IMR-90 (cell line): ENCODE data around the gene MLLT10.

Experiments used
- FOS ChIP-seq: fragments of 150-350 bp; IDR thresholded peaks from 2 replicates; pipeline ENCODE4 v1.6.1; 2016; ENCODE audit warnings: low read depth, low read length
- MAFK ChIP-seq: IDR thresholded peaks from 2 replicates; pipeline ENCODE4 v1.6.1; 2012; ENCODE audit warnings: low read depth, low read length, improper control_type of control experiment
- POLR2A ChIP-seq: IDR thresholded peaks from 2 replicates; pipeline ENCODE4 v1.6.1; 2012; ENCODE audit warnings: mild to moderate bottlenecking, low read depth, low read length
- RAD21 ChIP-seq: IDR thresholded peaks from 2 replicates; pipeline ENCODE4 v1.6.1; 2012; ENCODE audit warnings: low read length, improper control_type of control experiment
- TF ChIP-seq, protein P1 (sequence below): conservative IDR thresholded peaks from 2 replicates; pipeline ENCODE4 v1.5.1; 2012; ENCODE audit warnings: mild to moderate bottlenecking, low read depth, low read length, improper control_type of control experiment
- TF ChIP-seq, protein P2 (sequence below): fragments of 150-350 bp; IDR thresholded peaks from 2 replicates; pipeline ENCODE4 v1.6.1; 2017; ENCODE audit warnings: mild to moderate bottlenecking, antibody characterized with exemption, low read length, low read depth

DNA sequence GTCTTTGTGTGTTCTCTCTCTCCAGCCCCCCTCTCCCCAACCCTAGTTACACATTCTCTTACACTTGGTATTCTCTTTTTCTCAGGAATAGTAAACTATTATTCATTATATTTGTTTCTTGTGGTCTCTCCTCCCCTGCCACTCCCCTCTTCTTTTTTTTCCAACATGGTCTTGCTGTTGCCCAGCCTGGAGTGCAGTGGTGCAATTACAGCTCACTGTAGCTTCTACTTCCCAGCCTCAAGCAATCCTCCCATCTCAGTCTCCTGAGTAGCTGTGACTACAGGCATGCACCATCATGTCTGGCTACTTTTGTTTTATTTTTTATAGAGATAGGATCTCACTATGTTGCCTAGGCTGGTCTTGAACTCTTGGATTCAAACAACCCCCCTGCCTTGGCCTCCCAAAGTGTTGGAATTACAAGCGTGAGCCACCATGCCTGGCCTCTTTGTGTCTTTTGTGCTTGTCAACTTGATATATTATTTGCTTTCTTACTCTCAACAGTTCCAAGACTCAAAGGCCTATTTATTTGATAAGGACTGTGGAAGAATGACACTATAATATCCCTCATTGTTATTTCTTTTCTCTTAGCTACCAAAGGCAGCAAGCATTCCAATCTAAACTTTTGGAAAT lies 66.9 kb downstream of the MLLT10 start:
- TF ChIP-seq, protein P1, sequence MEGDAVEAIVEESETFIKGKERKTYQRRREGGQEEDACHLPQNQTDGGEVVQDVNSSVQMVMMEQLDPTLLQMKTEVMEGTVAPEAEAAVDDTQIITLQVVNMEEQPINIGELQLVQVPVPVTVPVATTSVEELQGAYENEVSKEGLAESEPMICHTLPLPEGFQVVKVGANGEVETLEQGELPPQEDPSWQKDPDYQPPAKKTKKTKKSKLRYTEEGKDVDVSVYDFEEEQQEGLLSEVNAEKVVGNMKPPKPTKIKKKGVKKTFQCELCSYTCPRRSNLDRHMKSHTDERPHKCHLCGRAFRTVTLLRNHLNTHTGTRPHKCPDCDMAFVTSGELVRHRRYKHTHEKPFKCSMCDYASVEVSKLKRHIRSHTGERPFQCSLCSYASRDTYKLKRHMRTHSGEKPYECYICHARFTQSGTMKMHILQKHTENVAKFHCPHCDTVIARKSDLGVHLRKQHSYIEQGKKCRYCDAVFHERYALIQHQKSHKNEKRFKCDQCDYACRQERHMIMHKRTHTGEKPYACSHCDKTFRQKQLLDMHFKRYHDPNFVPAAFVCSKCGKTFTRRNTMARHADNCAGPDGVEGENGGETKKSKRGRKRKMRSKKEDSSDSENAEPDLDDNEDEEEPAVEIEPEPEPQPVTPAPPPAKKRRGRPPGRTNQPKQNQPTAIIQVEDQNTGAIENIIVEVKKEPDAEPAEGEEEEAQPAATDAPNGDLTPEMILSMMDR: no peak
- TF ChIP-seq POLR2A (no peak), FOS (no peak), MAFK (no peak), RAD21 (no peak)
- TF ChIP-seq, protein P2, sequence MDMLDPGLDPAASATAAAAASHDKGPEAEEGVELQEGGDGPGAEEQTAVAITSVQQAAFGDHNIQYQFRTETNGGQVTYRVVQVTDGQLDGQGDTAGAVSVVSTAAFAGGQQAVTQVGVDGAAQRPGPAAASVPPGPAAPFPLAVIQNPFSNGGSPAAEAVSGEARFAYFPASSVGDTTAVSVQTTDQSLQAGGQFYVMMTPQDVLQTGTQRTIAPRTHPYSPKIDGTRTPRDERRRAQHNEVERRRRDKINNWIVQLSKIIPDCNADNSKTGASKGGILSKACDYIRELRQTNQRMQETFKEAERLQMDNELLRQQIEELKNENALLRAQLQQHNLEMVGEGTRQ: no peak
